Transverse colon (tissue), 4 donors: ENCODE data around the gene SEPTIN6.

Experiments
- CTCF ChIP-seq, 5 experiments: fragments of 200-600 bp in 3 of 5; fragments of 450-650 bp in 2 of 5; sonication (generic) in 3 of 5; IDR thresholded peaks; 1 replicate in 2 of 5; 2 replicates in 3 of 5; pipeline ENCODE4 v1.5.1; 2016 to 2017; ENCODE audit warnings: antibody characterized with exemption in 5 of 5, inconsistent platforms in 3 of 5, mild to moderate bottlenecking in 2 of 5, moderate library complexity in 1 of 5
- POLR2AphosphoS5 ChIP-seq, 3 donors: sonication (generic); formaldehyde crosslinking; IDR thresholded peaks; one replicate each; pipeline ENCODE4 v1.6.1; 2016; ENCODE audit warnings: antibody characterized with exemption in 3 of 3

DNA sequence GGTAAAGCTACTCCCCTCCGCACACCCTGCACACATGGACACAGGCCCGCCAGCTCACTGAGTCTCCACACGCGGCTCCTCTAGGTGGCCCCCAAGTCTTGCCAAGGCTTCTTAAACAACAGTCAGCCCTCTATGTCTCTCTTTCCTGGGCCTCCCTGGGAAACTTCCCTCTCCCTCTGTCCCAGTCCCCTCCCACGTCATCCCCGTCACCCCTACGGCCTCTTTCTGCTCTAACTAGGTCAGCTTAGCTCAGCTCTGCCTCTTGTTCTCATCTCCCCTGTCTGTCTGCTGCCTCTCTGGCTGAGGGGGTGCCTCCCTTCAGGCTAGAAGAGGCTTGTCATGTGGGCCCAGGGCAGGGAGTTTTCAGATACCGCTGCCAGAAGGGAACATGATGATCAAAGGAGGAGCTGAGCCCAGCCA, 38.8 kb downstream of the SEPTIN6 start:
- no peak for TF ChIP-seq CTCF (IDR thresholded peaks at IDR 0.05)
- TF ChIP-seq POLR2AphosphoS5 (IDR thresholded peaks at IDR 0.05), result no peak
